HG03097 (cell line): ENCODE measurements around the gene DUS2.
A peak's percentile ranks its signal among the peaks of the same experiment; 100 is the strongest.
"Not testable (repeated sequence)": the region's sequence is repeated elsewhere in the genome, so short reads cannot be mapped to it uniquely, and the experiment has no call there.

Experiments
- ATAC-seq: cut with Tn5 transposase; IDR thresholded peaks from one replicate; pipeline ENCODE4 v1.9.1; 2021; ENCODE audit not compliant: unreplicated experiment, low FRiP score

The DUS2 gene

DNA sequence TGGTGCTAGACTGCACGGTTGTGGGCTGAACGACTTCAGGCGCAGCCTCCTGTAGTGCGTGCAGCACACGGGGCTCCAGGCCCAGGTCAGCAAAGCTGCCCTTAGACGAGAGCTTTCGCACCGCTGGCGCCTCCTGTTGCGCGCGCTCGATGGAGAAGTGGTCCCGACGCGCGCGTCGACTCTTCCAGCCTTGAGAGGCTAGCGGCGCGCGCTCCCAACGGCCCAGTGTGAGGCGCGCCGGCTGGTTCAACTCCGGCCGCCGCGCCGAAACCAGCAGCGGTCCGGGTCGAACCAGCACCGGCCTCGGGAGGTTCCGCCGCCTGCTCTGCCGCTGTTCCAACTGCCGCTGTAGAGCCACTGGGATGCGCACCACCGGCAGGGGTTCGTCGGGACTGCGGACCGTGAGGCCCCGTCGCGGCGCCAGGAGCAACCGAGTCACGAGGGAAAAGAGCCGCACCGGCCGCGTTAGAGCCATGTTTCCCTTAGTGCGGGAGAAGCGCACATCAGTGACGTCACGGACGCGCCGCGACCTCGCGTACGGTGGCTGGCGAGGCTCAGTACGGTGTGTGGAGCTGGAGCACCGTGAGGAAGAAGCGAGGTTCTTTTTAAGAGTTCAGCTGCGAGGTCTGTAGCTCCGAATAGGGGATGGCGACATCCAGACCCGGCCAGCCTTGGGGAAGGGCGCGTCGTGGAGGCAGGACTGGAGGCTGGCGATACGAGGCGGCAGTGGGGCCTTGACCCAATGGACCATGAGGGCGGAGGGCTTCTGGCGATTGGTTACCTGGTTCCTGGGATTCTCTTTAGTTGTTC lies at the start of gene DUS2, which contains the start of gene DDX28:
TSS of gene DUS2 (plus strand) at position 557 of the 810 bp plus-strand sequence. CDS start 14,740 bp downstream, outside the sequence.
TSS of gene DDX28 (minus strand) at position 505 of the 810 bp plus-strand sequence. CDS start at position 475, 30 bp downstream.
- peak; percentile 81 for ATAC-seq

DNA sequence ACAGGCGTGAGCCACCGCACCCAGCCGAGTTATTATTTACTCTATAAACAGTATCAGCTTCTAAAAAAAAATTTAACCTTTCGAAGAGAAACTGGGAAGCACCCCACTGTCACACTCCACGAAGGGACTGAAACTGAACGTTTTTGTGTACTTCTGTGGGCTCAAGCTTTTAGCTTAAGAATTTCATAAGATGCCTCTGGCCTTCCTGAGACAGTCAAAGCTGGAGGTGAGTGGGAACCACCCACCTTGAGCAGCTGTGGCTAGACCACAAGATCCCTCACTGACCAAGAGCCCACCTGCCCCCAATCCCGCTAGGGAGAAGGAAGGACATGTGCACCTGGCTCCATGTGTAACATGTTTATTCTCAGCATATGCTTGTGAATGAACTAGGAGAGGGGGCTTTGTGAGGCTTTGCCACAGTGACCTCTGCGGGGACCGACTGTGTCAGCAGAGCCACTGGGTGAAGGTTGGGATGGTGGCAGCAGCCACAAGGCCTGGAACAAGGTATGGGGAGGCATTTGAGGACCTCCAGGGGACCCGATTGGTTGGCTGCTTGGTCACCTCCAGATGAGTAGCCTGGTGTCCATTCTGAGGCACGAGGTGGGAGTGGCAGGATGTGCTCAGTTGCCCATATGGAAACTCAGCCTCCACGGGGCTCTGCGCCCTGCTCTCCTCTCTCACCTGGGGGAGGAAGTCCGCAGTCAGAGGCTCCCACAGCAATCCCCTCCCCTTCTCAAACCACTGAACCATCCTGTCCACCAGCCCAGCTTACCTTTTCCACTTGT lies 47.6 kb upstream of the DUS2 start:
- no peak for ATAC-seq

DNA sequence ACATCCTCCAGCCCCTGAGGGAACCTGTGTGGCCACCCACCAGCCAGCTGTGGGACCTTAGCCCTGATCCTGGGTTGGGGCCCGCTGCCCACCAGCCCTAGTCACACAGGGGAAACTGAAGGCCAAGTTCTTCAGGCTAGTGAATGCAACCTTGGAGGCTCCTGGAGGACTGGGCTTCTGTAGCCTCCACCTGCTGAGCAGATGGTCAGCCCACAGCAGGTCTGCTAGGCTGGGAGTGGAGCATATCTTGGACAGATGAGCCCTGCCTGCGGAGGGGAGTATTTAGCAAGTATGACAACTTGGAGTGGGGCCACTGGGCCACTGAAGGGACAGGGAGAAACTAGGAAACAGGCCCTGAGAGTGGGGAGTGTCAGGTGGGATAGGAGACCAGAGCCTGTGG lies 46.9 kb upstream of the DUS2 start:
- ATAC-seq, result no peak

DNA sequence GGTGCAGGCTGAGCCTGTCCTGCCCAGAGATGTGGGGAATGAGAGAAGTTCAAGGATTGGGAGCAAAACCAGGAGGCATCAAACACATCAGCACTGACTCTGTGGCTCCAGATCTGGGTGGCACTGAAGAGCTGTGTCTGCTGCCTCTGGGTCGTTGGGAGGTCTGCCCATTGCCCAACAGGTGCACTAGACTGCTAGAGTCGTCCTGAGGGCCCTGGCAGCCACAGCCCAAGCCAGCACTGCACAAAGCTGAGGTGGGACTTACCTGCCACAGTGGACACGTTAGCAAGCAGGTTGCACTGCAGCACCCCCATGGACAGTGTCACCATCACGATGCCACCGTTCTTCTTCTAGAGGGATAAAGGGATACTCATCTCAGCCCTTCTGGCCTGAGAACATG lies 46.1 kb upstream of the DUS2 start:
- ATAC-seq, result no peak

DNA sequence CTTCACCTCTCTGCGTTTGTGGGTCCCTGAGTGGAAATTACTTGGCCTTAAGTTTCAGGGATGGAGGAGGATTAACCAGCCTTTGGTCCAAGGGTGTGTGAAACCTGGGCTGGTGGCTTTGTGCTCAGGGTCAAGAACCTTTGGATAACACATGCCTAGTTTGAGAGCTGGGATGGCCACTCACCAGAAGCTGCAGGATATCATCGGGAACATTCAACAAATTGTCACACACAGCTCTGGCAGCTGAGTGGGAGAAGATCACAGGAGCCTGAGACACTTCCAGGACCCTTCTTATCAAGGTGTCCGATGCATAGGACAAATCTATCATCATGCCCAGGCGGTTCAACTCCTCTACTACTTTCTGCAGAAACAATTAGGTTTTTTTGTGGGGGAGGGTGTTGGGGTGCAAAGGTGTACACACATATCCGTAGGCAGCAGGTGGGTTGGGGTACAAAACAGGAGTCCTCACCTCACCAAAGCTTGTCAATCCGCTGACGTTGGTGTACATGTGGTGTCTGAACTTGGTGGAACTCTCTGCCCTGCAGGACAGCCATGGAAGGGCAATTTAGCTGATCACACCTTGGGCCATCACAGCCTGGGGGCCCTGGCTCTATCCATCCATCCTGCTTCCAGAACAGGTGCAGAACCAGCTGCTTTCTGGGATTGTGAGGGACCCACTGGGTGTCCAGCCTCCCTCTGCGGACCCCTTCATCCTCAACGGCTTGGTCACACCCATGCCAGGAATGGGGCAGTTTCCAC lies 45.4 kb upstream of the DUS2 start:
- no peak for ATAC-seq

DNA sequence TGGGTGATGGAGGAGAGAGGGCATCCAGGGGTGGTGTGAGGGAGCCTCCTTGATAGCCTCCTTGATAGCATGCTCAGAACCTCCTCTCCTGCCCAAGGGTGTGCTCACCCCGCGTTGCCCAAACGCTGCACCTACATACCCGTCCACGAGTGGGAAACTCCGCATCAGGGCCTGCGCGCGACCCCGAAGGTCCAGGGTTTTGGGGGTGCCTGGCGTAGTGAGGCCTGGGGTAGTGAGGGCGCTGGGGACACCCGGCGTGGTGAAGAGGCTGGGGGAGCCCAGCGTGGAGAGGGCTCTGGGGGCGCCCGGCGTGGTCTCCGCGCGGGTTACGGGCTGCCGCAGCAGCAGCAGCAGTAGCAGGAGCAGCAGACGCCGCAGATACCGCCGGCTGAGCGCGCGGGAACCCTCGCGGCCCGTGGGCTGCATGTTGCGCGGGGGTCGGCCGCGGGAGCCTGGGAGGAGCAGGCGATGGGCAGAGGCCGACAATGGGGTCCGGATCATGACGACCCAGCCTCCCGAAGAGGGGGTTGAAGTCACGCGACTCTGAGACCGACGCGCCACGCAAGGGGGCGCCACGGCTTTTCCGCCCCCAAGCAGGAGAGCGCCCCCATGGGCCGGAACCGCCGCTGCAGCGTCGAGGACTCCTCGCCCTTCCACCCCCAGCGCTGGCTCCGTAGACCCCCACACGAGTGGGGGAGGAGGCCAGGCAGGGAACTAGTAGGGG lies 43.0 kb upstream of the DUS2 start, which contains the start of gene DPEP3:
TSS of gene DPEP3 (minus strand) at position 545 of the 724 bp plus-strand sequence. CDS start at position 426, 119 bp downstream.
- ATAC-seq, result no peak

DNA sequence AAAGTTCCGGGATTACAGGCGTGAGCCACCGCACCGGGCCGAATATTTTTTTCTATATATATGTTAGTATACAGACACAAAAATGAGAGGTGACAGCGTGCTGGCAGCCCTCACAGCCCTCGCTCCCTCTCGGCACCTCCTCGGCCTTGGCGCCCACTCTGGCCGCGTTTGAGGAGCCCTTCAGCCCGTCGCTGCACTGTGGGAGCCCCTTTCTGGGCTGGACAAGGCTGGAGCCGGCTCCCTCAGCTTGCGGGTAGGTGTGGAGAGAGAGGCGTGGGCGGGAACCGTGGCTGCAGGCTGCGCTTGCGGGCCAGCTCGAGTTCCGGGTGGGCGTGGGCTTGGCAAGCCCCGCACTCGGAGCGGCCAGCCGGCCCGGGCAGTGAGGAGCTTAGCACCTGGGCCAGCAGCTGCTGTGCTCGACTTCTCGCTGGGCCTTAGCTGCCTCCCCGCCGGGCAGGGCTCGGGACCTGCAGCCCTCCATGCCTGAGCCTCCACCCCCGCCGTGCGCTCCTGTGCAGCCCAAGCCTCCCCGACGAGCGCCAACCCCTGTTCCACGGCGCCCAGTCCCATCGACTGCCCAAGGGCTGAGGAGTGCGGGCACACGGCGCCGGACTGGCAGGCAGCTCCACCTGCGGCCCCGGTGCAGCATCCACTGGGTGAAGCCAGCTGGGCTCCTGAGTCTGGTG lies 40.9 kb upstream of the DUS2 start:
- no peak for ATAC-seq

DNA sequence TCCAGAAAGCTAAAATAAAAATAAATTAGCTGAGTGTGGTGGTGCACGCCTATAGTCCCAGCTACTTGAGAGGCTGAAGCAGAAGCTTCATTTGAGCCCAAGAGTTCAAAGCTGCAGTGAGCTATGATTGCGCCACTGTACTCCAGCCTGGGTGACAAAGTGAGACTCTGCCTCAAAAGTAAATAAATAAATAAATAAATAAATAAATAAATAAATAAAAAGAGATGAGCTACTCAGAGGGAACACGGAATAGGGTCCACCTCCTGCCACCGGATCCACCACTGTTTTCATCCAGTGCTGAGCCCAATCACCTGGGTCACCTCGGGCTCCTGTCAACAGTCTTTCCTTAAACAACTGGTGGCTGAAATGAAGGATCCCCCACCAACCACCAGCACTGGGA lies 36.1 kb upstream of the DUS2 start:
- no peak for ATAC-seq

DNA sequence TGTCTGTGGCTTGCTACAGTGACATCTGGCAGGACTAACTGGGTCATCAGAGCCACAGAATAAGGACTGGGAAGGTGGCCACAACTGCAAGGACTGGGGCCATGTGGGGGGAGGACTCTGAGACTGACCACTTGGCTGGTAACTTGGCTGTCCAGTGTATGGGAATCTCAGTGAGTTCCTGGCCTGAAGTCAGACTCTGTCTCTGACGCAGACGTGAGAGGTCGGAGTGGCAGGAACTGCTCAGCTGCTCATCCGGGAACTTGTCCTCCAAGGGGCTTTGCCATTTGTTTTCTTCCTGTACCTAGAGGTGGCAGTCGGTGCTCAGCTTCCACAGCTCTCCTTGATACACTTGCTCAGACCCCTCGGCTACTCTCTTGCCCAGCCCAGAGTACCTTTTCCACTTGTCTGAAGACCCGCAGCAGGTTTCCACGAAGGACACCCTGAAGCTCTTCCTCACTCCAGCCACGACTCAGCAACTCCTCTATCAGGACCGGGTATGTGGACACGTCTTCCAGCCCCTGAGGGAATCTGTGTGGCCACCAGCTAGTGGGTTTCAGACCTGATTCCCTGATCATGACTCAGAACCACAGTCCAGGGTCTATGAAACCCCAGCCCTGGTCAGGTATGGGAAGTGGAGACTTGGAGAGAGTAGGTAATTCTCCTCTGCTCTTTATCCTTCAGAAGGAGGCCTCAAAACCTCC lies 35.5 kb upstream of the DUS2 start:
- no peak for ATAC-seq

DNA sequence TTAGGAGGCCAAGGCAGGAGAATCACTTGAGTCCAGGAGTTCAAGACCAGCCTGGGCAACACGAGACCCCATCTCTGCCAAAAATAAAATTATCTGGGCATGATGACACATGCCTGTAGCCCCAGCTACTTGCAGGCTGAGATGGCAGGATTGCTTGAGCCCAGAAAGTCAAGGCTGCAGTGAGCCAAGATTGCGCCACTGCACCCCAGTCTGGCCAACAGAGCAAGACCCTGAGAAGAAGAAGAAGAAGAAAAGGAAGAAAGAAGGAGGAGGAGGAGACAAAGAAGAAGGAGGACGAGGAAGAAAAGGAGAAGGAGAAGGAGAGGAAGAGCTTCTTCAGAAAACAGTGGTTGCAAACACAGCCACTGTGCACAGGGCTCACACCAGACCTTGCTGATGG lies 34.4 kb upstream of the DUS2 start:
- ATAC-seq, result no peak

DNA sequence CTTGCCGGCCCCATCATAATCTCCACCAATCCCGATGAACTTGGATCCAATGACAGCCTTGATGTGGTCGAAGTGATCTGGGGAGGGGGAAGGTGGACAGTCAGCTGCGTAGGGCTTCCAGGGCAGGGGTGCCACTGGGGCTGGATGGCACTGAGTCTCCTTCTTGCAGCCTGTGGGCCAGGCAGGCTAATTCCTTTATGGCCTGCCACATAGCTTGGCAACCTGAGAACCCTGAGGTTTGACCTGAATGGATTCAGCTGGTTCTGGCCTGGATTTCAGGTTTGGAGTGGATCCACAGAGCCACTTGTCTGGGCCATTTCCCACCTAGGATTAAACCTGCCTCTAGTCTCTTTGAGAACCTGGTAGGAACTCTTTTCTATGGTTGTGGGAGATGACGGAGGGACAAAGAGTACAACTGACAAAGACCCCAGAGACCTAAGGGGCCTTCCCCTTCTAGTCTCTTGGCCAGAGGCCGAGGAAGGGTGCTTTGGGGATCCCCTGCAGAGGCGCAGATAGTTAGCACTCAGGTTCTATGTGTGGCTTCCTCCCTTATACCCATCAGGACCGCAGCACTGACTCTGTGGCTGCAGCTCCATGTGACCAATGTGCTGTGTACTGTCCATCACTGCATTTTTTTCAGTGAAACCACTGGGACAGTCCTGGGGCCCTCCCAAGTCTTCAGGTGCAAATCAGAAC lies 33.6 kb upstream of the DUS2 start:
- no peak for ATAC-seq

DNA sequence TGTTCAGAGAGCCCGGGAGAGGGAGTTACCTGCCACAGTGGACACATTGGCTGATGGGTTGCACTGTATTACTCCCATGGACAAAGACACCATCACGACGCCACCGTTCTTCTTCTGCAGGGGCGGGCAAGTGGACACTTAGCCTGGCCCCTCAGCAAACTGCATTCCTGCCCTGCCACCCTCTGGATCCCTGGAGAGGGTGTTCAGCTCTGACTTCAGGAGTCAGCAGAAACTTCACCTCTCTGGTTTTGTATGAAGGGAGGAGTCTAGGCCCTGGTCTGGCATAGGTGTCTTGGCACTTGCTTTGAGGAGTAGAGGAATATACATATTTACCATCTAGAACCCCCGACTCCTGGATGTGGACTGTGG lies 33.1 kb upstream of the DUS2 start:
- no peak for ATAC-seq

DNA sequence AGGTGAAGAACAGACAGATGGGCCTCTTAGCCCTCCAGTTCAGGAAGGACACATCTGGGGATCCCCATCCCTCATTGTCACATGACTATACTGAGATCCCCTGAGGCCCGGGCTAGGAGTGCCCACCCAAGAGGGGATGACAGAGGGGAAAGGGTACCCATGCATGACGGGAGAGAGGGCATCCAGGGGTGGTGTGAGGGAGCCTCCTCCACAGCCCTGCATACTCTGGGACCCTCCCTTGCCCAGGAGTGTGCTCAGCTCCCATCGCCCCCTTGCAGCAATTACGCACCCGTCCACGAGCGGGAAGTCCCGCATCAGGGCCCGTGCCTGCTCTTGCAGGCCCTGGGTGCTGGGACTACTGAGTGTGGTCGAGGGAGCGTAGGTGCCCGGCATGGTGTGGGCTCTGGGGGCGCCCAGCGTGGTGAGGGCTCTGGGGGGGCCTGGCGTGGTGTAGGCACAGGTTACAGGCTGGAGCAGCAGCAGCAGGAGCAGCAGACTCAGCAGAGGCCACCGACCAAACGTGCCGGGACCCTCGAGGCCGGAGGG lies 30.4 kb upstream of the DUS2 start:
- no peak for ATAC-seq

DNA sequence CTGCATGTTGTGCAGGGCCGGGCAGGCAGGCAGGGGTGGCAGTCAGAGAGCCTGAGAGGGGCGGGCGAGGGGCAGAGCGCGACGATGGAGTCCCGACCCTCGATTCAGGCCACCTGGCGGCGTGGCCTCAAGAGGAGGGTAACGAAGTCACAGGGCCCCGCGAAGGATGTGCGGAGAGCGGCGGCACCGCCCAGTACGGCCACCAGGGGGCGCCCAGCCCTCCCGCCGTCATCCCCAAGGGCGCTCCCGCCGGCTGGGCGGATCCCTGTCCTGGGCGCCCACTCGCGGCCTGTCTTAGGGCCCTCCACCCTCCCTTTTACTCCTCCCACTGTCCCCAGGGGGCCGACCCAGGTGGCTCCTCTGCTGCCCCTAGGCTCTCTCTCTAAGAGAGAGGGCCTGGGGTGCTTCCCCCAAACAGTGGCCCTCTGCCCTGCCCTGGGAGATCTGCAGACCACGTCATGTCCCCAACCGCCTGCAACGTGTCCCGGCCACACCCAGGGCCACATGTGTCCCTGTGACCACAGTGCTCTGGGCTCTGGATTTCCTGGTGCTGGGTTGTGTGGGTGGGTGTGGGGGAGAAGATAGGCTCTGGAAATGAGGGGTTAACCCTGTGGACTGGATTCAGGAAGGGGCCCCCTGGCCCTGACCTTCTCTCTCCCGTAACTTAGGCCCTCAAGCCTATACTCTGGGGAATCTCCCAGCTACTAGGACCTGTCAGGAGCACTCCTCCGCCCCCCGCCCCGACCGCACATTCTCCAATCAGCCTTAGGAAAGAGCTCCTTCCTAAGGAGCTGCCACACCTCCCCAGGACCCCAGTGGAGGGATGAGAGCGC lies 29.7 kb upstream of the DUS2 start:
- ATAC-seq, result peak; percentile 58

DNA sequence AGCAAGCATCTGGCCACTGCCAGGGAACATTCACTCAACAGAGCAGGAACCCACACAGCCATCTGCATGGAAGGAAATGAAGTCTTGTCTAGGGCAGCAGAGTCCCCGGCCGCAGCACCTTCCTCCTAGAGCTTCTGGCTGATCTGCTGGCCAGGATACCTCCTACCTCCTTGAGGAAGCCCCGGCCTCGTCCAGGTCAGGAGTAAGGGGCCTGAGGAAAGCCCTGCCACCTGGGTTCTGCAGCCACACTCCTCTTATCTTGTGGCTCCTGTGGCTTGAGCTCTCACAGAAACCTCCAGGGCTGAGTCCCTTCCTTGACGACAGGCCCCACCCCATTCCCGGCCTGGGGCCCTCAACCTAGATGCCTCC lies 29.1 kb upstream of the DUS2 start:
- not testable (repeated sequence) for ATAC-seq

DNA sequence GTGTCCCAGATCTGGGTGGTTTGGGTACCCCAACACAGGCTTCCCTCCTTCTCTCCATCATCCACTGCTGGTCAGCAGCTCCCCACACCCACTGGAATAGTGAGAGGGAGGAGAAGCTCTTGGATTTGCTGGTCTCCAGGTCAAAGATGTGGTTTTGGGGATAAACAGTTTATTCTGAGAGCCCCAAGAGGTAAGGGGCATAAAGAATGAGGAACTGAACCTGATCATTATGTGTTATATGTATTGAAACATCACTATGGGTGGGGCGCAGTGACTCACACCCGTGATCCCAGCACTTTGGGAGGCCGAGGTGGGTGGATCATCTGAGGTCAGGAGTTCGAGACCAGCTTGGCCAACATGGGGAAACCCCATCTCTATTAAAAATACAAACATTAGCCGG lies 27.7 kb upstream of the DUS2 start:
- ATAC-seq, result no peak

DNA sequence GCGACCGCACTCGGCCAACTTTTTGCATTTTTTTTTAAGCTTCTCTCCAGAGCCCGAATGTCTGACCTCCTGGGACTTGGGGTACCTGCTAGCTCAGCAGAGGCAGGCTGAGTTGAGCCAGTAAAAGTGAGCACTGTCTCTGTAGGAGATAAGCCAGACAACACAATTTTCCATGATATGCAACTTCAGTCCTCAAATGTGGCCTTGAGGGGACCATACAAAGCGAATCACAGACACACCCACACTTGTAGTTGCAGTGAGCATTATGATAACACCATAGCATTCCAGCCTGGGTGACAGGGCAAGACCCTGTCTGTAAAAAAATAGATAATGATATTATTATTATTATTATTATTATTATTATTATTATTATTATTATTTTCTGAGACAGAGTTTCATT lies 26.4 kb upstream of the DUS2 start:
- ATAC-seq, result no peak
